SK-N-SH (cell line): Measurements from ENCODE around the gene DNAJC2. TPM values are rescaled to one million over a fixed set of nuclear protein-coding genes. Genes with fewer than 3 reads are reported as not detected.

Experiments used
- CTCF ChIA-PET: fragments of 300-600, 350-600 bp; formaldehyde crosslinking; extraction: SDS; loops from one replicate; lab custom pipeline; 2021; lab: Yijun Ruan, JAX
- POLR2A ChIA-PET: fragments of 350-600 bp; sonication (Branson Sonifier 250); formaldehyde crosslinking; extraction: SDS; loops from one replicate; lab custom pipeline; 2020; ENCODE audit warnings: antibody characterized with exemption, inconsistent platforms; lab: Yijun Ruan, JAX
- DNase-seq: peaks from one replicate; pipeline ENCODE4 v3.0.0; 2012
- H2AFZ ChIP-seq: fragments of 200-600 bp; sonication (generic); 2 replicates; pipeline ENCODE4 v1.8.1; 2016; ENCODE audit warnings: antibody characterized with exemption, mild to moderate bottlenecking, low read depth
- H3F3A ChIP-seq: fragments of 200-600 bp; sonication (generic); replicated peaks from 2 replicates; pipeline ENCODE3; 2016; ENCODE audit warnings: antibody characterized with exemption, mild to moderate bottlenecking; ENCODE audit not compliant: insufficient read depth
- H3K27ac ChIP-seq, 2 experiments: fragments of 200-500 bp in 1 of 2; fragments of 200-600 bp in 1 of 2; sonication (Bioruptor generic) in 1 of 2; sonication (generic), shearing (Covaris generic) in 1 of 2; 2 replicates each; pipeline versions ENCODE4 v1.5.1 to v1.6.1; 2014 to 2016; ENCODE audit warnings: low read depth in 2 of 2, inconsistent platforms in 1 of 2, low read length in 1 of 2, mild to moderate bottlenecking in 1 of 2, mixed read lengths in 1 of 2
- H3K27me3 ChIP-seq: fragments of 200-600 bp; sonication (generic), shearing (Covaris generic); 2 replicates; pipeline ENCODE4 v1.6.1; 2016; ENCODE audit warnings: mixed run types; ENCODE audit not compliant: insufficient read depth
- H3K36me3 ChIP-seq, 2 experiments: fragments of 200-500 bp in 1 of 2; fragments of 200-600 bp in 1 of 2; sonication (Bioruptor generic) in 1 of 2; sonication (generic) in 1 of 2; replicated peaks in 1 of 2; 2 replicates each; pipeline versions ENCODE3 to v1.5.1; 2014 to 2016; ENCODE audit warnings: low read length in 1 of 2, mild to moderate bottlenecking in 1 of 2; ENCODE audit not compliant: insufficient read depth in 2 of 2, control insufficient read depth in 1 of 2
- H3K4me1 ChIP-seq, 2 experiments: fragments of 200-500 bp in 1 of 2; fragments of 200-600 bp in 1 of 2; sonication (Bioruptor generic) in 1 of 2; sonication (generic), shearing (Covaris generic) in 1 of 2; 2 replicates each; pipeline versions ENCODE4 v1.5.1 to v1.6.1; 2014 to 2016; ENCODE audit warnings: low read depth in 1 of 2, low read length in 1 of 2, mixed run types in 1 of 2; ENCODE audit not compliant: insufficient read depth in 2 of 2, control insufficient read depth in 1 of 2
- H3K4me2 ChIP-seq: fragments of 200-600 bp; sonication (generic), shearing (Covaris generic); 2 replicates; pipeline ENCODE4 v1.6.1; 2017; ENCODE audit warnings: mixed run types
- H3K4me3 ChIP-seq, 2 experiments: fragments of 200-500 bp in 1 of 2; fragments of 200-600 bp in 1 of 2; sonication (Bioruptor generic) in 1 of 2; sonication (generic), shearing (Covaris generic) in 1 of 2; 2 replicates each; pipeline versions ENCODE4 v1.5.1 to v1.8.1; 2014 to 2016; ENCODE audit warnings: low read depth in 2 of 2, inconsistent platforms in 1 of 2, low read length in 1 of 2, mild to moderate bottlenecking in 1 of 2, mixed read lengths in 1 of 2, moderate library complexity in 1 of 2
- H3K79me2 ChIP-seq: fragments of 200-600 bp; sonication (generic); 2 replicates; pipeline ENCODE4 v1.8.1; 2017; ENCODE audit warnings: mild to moderate bottlenecking; ENCODE audit not compliant: insufficient read depth
- H3K9ac ChIP-seq: fragments of 200-600 bp; sonication (generic); 2 replicates; pipeline ENCODE4 v1.6.1; 2017; ENCODE audit warnings: mixed run types
- H3K9me2 ChIP-seq: fragments of 200-600 bp; sonication (generic); 2 replicates; pipeline ENCODE4 v1.6.1; 2017; ENCODE audit warnings: mixed run types
- H3K9me3 ChIP-seq: fragments of 200-600 bp; sonication (generic); 2 replicates; pipeline ENCODE4 v1.6.1; 2017; ENCODE audit warnings: mixed run types, mild to moderate bottlenecking, moderate library complexity
- H4K20me1 ChIP-seq: fragments of 200-600 bp; sonication (generic); 2 replicates; pipeline ENCODE4 v1.6.1; 2017; ENCODE audit warnings: mild to moderate bottlenecking, mixed run types; ENCODE audit not compliant: insufficient read depth
- CHD2 ChIP-seq: fragments of 150-350 bp; IDR thresholded peaks from 2 replicates; pipeline ENCODE4 v1.6.1; 2018; ENCODE audit warnings: low read length; ENCODE audit not compliant: partially characterized antibody
- CTCF ChIP-seq: fragments of 200-600 bp; sonication (generic); IDR thresholded peaks from 2 replicates; pipeline ENCODE4 v1.6.1; 2017; ENCODE audit warnings: antibody characterized with exemption, mild to moderate bottlenecking, moderate library complexity
- EP300 ChIP-seq, 2 experiments: IDR thresholded peaks; 2 replicates each; pipeline versions ENCODE4 v1.4.0 to v1.6.1; 2012; ENCODE audit warnings: borderline replicate concordance in 1 of 2, low read depth in 1 of 2, low read length in 1 of 2
- FOSL2 ChIP-seq: IDR thresholded peaks from 2 replicates; pipeline ENCODE4 v1.4.0; 2012; ENCODE audit warnings: low read depth, mild to moderate bottlenecking, moderate library complexity, borderline replicate concordance
- FOXM1 ChIP-seq: IDR thresholded peaks from 2 replicates; pipeline ENCODE4 v1.4.0; 2012; ENCODE audit warnings: low read depth, mild to moderate bottlenecking
- GABPA ChIP-seq: IDR thresholded peaks from 2 replicates; pipeline ENCODE4 v1.4.0; 2012; ENCODE audit warnings: low read depth, mild to moderate bottlenecking
- GATA2 ChIP-seq: sonication (generic); formaldehyde crosslinking; IDR thresholded peaks from 2 replicates; pipeline ENCODE4 v1.5.0; 2020; ENCODE audit warnings: mild to moderate bottlenecking, missing genetic modification reagents
- MAX ChIP-seq: IDR thresholded peaks from 2 replicates; pipeline ENCODE4 v1.4.0; 2012; ENCODE audit warnings: low read depth
- MEF2A ChIP-seq: IDR thresholded peaks from 2 replicates; pipeline ENCODE4 v1.4.0; 2012; ENCODE audit warnings: low read depth, borderline replicate concordance
- MXI1 ChIP-seq: IDR thresholded peaks from 2 replicates; pipeline ENCODE4 v1.6.1; 2012; ENCODE audit warnings: mild to moderate bottlenecking, low read depth, low read length, improper control_type of control experiment
- NRF1 ChIP-seq: IDR thresholded peaks from 2 replicates; pipeline ENCODE4 v1.6.1; 2012; ENCODE audit warnings: low read depth, mild to moderate bottlenecking, low read length
- PBX3 ChIP-seq: IDR thresholded peaks from 2 replicates; pipeline ENCODE4; 2012
- POLR2AphosphoS5 ChIP-seq: IDR thresholded peaks from 2 replicates; pipeline ENCODE4 v1.6.1; 2012; ENCODE audit warnings: low read depth, low read length
- RCOR1 ChIP-seq: fragments of 150-350 bp; IDR thresholded peaks from 2 replicates; pipeline ENCODE4 v1.6.1; 2017; ENCODE audit warnings: antibody characterized with exemption, low read length
- REST ChIP-seq: IDR thresholded peaks from 2 replicates; pipeline ENCODE4 v1.6.1; 2012; ENCODE audit warnings: mild to moderate bottlenecking, low read depth, low read length, moderate library complexity
- RFX5 ChIP-seq: IDR thresholded peaks from 2 replicates; pipeline ENCODE4 v1.6.1; 2012; ENCODE audit warnings: mild to moderate bottlenecking, improper control_type of control experiment, low read length
- SMC3 ChIP-seq: IDR thresholded peaks from 2 replicates; pipeline ENCODE4 v1.6.1; 2012; ENCODE audit warnings: low read depth, low read length, improper control_type of control experiment
- TAF1 ChIP-seq: IDR thresholded peaks from 2 replicates; pipeline ENCODE4 v1.6.1; 2012; ENCODE audit warnings: low read depth, mild to moderate bottlenecking, low read length, moderate library complexity, borderline replicate concordance
- WGBS: methylation state at CpG from one replicate; pipeline ENCODE4 v1.1.6; 2017; ENCODE audit warnings: low lambda C conversion rate; 5-methylcytosine and 5-hydroxymethylcytosine counted together
- polyA plus RNA-seq, 3 experiments: library from polyadenylated mRNA; depleted of rRNA; stranded (reverse); fragments of >200 nt; gene quantifications; 2 replicates each; pipeline ENCODE4 v1.2.3, GENCODE V29; 2012

Gene DNAJC2
- polyA plus RNA-seq, 1 of the 3 experiments (the other 2 are of a cell fraction): 18.9 TPM

- ChIA-PET POLR2A (no interaction called here), CTCF (interaction anchor here (0.6 kb wide), 1 partner anchor 169 kb away, joined by 3 read pairs; no protein-coding TSS in a partner anchor)
- H3K4me1 ChIP-seq: no peaks in the 10 kb centered on the region
- no peak overlapping the region for H3K4me2 ChIP-seq
- no peaks in the 10 kb centered on the region for H3F3A ChIP-seq
- H3K36me3 ChIP-seq: no peaks in the 10 kb centered on the region
- no peaks in the 10 kb centered on the region; the same call in 1 of the 2 replicates for H3K27me3 ChIP-seq
- H3K79me2 ChIP-seq: no peaks in the 10 kb centered on the region
- no peaks in the 10 kb centered on the region for H3K9me2 ChIP-seq
- no peaks in the 10 kb centered on the region for H3K9me3 ChIP-seq
- 75% methylated on average over 1 of the region's 1 CpG for WGBS
- H3K4me3 ChIP-seq: no peak overlapping the region
- no peak for TF ChIP-seq CHD2
- TF ChIP-seq MXI1: no peak
- TF ChIP-seq GABPA: no peak
- TF ChIP-seq REST: no peak
- TF ChIP-seq CTCF: no peak
- TF ChIP-seq TAF1: no peak
- no peak for TF ChIP-seq EP300 (IDR thresholded peaks at IDR 0.05; ENCODE audit: borderline replicate concordance in 1 of 2, low read depth in 1 of 2, low read length in 1 of 2)
- no peak for TF ChIP-seq MAX
- TF ChIP-seq MEF2A: no peak
- no peak for TF ChIP-seq NRF1
- TF ChIP-seq RCOR1: no peak
- no peak for TF ChIP-seq FOXM1
- TF ChIP-seq FOSL2: no peak
- TF ChIP-seq SMC3: no peak
- no peak for TF ChIP-seq GATA2
- TF ChIP-seq POLR2AphosphoS5: no peak
- TF ChIP-seq PBX3: no peak
- no peak for TF ChIP-seq RFX5
- H2AFZ ChIP-seq: no peak overlapping the region
- no peak overlapping the region for H3K27ac ChIP-seq
- no peak overlapping the region for H3K9ac ChIP-seq
- DNase-seq: no peak
- no peaks in the 10 kb centered on the region; the same call in 1 of the 2 replicates for H4K20me1 ChIP-seq
Measured at GRCh38 chr7:103387242-103387641, 42.7 kb upstream of the DNAJC2 start.
